Liver (tissue), 9 donors: ENCODE measurements around the gene GLB1L3. TPM values are rescaled to one million over a fixed set of nuclear protein-coding genes. Genes with fewer than 3 reads are reported as not detected.

ENCODE experiments used
- DNase-seq: peaks from one replicate; pipeline ENCODE4 v3.0.0-alpha.2; 2017; ENCODE audit warnings: low spot score
- H3K27ac ChIP-seq, 2 donors: one replicate each; pipeline ENCODE4 v1.7.0; 2013; ENCODE audit warnings: inconsistent platforms in 2 of 2, low read length in 2 of 2, control low read depth in 1 of 2, low read depth in 1 of 2, mild to moderate bottlenecking in 1 of 2
- H3K27me3 ChIP-seq, 4 donors: one replicate each; pipeline versions ENCODE4 v1.6.1 to v1.7.0; 2013; ENCODE audit warnings: low read length in 3 of 4, inconsistent platforms in 1 of 4, mild to moderate bottlenecking in 1 of 4, moderate library complexity in 1 of 4; ENCODE audit not compliant: control insufficient read depth in 4 of 4, insufficient read depth in 4 of 4
- H3K36me3 ChIP-seq, 4 donors: one replicate each; pipeline versions ENCODE4 v1.6.1 to v1.7.0; 2013; ENCODE audit warnings: low read length in 3 of 4, mild to moderate bottlenecking in 3 of 4, low read depth in 1 of 4, moderate library complexity in 1 of 4; ENCODE audit not compliant: control insufficient read depth in 4 of 4, insufficient read depth in 3 of 4
- H3K4me1 ChIP-seq, 4 donors: one replicate each; pipeline versions ENCODE4 v1.6.1 to v1.7.0; 2013; ENCODE audit warnings: low read length in 3 of 4, mild to moderate bottlenecking in 3 of 4, moderate library complexity in 1 of 4; ENCODE audit not compliant: control insufficient read depth in 4 of 4, insufficient read depth in 4 of 4
- H3K4me3 ChIP-seq, 3 donors: one replicate each; pipeline versions ENCODE4 v1.6.1 to v1.7.0; 2013; ENCODE audit warnings: low read length in 3 of 3, control low read depth in 1 of 3, low read depth in 1 of 3, mild to moderate bottlenecking in 1 of 3
- H3K9ac ChIP-seq, 2 donors: one replicate each; pipeline ENCODE4 v1.7.0; 2013; ENCODE audit warnings: low read length in 2 of 2, mild to moderate bottlenecking in 2 of 2, moderate library complexity in 2 of 2, control low read depth in 1 of 2, low read depth in 1 of 2
- H3K9me3 ChIP-seq, 4 donors: one replicate each; pipeline versions ENCODE4 v1.6.1 to v1.7.0; 2013; ENCODE audit warnings: low read length in 3 of 4; ENCODE audit not compliant: control insufficient read depth in 4 of 4
- EGR1 ChIP-seq, 2 donors: IDR thresholded peaks; 2 replicates each; pipeline ENCODE4 v1.6.1; 2016 to 2018; ENCODE audit warnings: antibody characterized with exemption in 2 of 2, low read depth in 2 of 2
- FOXA1 ChIP-seq: IDR thresholded peaks from 2 replicates; pipeline ENCODE4 v1.6.1; 2016; ENCODE audit warnings: antibody characterized with exemption
- FOXA2 ChIP-seq: IDR thresholded peaks from 2 replicates; pipeline ENCODE4 v1.6.1; 2016; ENCODE audit warnings: antibody characterized with exemption
- GABPA ChIP-seq, 2 donors: IDR thresholded peaks in 1 of 2; conservative IDR thresholded peaks in 1 of 2; 2 replicates each; pipeline ENCODE4 v1.6.1; 2016; ENCODE audit warnings: antibody characterized with exemption in 2 of 2, mild to moderate bottlenecking in 1 of 2, moderate library complexity in 1 of 2
- HNF4A ChIP-seq, 2 donors: conservative IDR thresholded peaks; 2 replicates each; pipeline ENCODE4 v1.6.1; 2016; ENCODE audit warnings: antibody characterized with exemption in 2 of 2, mild to moderate bottlenecking in 2 of 2
- HNF4G ChIP-seq: IDR thresholded peaks from 2 replicates; pipeline ENCODE4 v1.6.1; 2016; ENCODE audit warnings: antibody characterized with exemption
- JUND ChIP-seq, 2 donors: IDR thresholded peaks; 2 replicates each; pipeline ENCODE4 v1.6.1; 2016; ENCODE audit warnings: antibody characterized with exemption in 2 of 2
- NR2F2 ChIP-seq: IDR thresholded peaks from 2 replicates; pipeline ENCODE4 v1.6.1; 2016; ENCODE audit warnings: antibody characterized with exemption
- RAD21 ChIP-seq, 2 donors: IDR thresholded peaks; 2 replicates each; pipeline ENCODE4 v1.6.1; 2016; ENCODE audit warnings: antibody characterized with exemption in 2 of 2, mild to moderate bottlenecking in 2 of 2
- SP1 ChIP-seq: IDR thresholded peaks from 2 replicates; pipeline ENCODE4 v1.6.1; 2018; ENCODE audit warnings: antibody characterized with exemption, mild to moderate bottlenecking
- TAF1 ChIP-seq: conservative IDR thresholded peaks from 2 replicates; pipeline ENCODE4 v1.6.1; 2016; ENCODE audit warnings: antibody characterized with exemption, mild to moderate bottlenecking
- YY1 ChIP-seq: IDR thresholded peaks from 2 replicates; pipeline ENCODE4 v1.6.1; 2016; ENCODE audit warnings: antibody characterized with exemption, mild to moderate bottlenecking
- whole genome bisulfite sequencing: extraction: QIAGEN DNeasy Blood & Tissue Kit; methylation state at CpG from one replicate; pipeline ENCODE4 v1.1.7; 2013; 5-methylcytosine and 5-hydroxymethylcytosine counted together
- polyA plus RNA-seq, 2 donors: library from polyadenylated mRNA; stranded (reverse) in 1 of 2; unstranded in 1 of 2; fragments of 200-250 nt in 1 of 2; fragments of >200 nt in 1 of 2; fragmentation: Nextera tagmentation in 1 of 2; extraction: Ambion mirVana in 1 of 2; gene quantifications; one replicate each; pipeline versions ENCODE4 v1.2.1 to v1.2.3, GENCODE V29; 2013 to 2015
- total RNA-seq, 2 donors: library from RNA; depleted of rRNA; stranded (reverse); fragments of >200 nt; gene quantifications; one replicate each; pipeline ENCODE4 v1.2.3, GENCODE V29; 2014
- TF ChIP-seq, protein P1 (sequence below): IDR thresholded peaks from 2 replicates; pipeline ENCODE4 v1.6.1; 2016; ENCODE audit warnings: antibody characterized with exemption
- TF ChIP-seq, protein P2 (sequence below): IDR thresholded peaks from 2 replicates; pipeline ENCODE4 v1.6.1; 2016; ENCODE audit warnings: antibody characterized with exemption, mild to moderate bottlenecking
- TF ChIP-seq, protein P3 (sequence below): fragments of 150-350 bp; IDR thresholded peaks from 2 replicates; pipeline ENCODE4 v1.5.1; 2017; ENCODE audit warnings: improper control_type of control experiment, low read depth, low read length; ENCODE audit not compliant: missing input control
- TF ChIP-seq, protein P4 (sequence below): IDR thresholded peaks from 2 replicates; pipeline ENCODE4 v1.6.1; 2016; ENCODE audit warnings: antibody characterized with exemption
- donor health status: healthy.
- donor health status: healthy.
- donor health status: healthy.
- donor health status: healthy.
- donor health status: healthy.

Gene GLB1L3
- total and polyA plus RNA-seq, 4 donors: 0.08 TPM; not detected in 3

DNA sequence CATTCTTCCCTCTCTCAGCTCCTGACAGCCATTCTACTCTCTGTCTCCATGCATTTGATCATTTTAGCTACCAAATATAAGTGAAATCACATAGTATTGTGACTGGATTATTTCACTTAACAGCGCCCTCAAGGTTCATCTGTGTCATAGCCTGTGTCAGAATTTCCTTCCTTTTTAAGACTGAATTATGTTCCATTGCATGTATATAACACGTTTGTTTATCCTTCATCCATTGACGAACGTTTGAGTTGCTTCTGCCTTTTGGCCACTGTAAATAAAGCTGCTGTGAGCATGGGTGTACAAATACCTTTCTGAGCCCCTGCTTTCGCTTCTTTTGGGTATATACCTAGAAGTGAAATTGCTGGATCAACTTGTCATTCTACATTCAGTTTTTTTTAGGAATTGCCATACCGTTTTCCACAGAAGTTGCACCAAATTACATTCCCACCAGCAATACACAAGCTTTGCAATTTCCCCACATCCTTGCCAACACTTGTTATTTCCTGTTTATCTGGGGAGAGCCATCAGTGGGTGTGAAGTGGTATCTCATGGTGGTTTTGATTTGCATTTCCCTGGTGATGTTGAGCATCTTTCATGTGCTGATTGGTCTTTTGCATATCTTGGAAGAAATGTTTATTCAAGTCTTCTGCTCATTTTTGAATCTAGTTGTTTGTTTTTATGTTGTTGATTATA is 73.1 kb downstream of the GLB1L3 start:
- TF ChIP-seq, protein P1, sequence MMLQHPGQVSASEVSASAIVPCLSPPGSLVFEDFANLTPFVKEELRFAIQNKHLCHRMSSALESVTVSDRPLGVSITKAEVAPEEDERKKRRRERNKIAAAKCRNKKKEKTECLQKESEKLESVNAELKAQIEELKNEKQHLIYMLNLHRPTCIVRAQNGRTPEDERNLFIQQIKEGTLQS: no peak
- TF ChIP-seq EGR1 (IDR thresholded peaks at IDR 0.05; ENCODE audit: low read depth in 2 of 2) (no peak), HNF4G (no peak)
- TF ChIP-seq, protein P2, sequence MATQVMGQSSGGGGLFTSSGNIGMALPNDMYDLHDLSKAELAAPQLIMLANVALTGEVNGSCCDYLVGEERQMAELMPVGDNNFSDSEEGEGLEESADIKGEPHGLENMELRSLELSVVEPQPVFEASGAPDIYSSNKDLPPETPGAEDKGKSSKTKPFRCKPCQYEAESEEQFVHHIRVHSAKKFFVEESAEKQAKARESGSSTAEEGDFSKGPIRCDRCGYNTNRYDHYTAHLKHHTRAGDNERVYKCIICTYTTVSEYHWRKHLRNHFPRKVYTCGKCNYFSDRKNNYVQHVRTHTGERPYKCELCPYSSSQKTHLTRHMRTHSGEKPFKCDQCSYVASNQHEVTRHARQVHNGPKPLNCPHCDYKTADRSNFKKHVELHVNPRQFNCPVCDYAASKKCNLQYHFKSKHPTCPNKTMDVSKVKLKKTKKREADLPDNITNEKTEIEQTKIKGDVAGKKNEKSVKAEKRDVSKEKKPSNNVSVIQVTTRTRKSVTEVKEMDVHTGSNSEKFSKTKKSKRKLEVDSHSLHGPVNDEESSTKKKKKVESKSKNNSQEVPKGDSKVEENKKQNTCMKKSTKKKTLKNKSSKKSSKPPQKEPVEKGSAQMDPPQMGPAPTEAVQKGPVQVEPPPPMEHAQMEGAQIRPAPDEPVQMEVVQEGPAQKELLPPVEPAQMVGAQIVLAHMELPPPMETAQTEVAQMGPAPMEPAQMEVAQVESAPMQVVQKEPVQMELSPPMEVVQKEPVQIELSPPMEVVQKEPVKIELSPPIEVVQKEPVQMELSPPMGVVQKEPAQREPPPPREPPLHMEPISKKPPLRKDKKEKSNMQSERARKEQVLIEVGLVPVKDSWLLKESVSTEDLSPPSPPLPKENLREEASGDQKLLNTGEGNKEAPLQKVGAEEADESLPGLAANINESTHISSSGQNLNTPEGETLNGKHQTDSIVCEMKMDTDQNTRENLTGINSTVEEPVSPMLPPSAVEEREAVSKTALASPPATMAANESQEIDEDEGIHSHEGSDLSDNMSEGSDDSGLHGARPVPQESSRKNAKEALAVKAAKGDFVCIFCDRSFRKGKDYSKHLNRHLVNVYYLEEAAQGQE: no peak
- Histone ChIP-seq H3K36me3 (no peaks in the 10 kb centered on the region), H3K27ac (no peak overlapping the region), H3K4me3 (no peak overlapping the region), H3K9ac (no peak overlapping the region), H3K9me3 (no peaks in the 10 kb centered on the region), H3K27me3 (no peaks in the 10 kb centered on the region), H3K4me1 (no peaks in the 10 kb centered on the region)
- DNase-seq: no peak
- WGBS: 62% methylated on average over 6 of the region's 6 CpGs

DNA sequence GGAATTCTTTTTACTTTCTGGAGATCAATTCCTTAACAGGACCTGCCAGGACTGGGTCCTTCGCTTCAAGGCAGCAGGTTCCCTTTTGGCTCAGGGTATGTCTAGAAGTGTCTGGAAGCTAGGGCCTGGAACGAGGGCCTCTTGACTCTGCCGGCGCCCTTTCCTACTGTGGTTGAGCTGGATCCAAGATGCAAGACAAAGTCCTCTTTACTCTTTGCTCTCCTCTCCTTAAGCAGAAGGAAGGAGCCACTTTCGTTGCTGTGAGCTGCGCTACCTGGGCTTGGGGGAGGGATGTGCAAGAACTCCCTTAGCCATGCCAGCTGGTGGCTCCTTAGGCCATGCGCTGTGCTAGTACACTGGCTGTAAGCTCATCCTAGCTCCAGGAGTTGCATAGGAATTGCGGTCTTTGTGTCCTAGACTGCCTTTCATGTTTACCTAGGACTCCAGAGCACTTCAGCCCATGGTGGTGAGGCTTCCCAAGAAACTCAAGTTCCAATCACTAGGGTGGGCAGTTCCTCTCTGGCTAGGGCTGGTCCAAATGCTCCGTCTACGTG is 73.7 kb downstream of the GLB1L3 start:
- WGBS: 86% methylated on average over 10 of the region's 10 CpGs
- DNase-seq: no peak
- no peak overlapping the region for H3K9ac ChIP-seq

DNA sequence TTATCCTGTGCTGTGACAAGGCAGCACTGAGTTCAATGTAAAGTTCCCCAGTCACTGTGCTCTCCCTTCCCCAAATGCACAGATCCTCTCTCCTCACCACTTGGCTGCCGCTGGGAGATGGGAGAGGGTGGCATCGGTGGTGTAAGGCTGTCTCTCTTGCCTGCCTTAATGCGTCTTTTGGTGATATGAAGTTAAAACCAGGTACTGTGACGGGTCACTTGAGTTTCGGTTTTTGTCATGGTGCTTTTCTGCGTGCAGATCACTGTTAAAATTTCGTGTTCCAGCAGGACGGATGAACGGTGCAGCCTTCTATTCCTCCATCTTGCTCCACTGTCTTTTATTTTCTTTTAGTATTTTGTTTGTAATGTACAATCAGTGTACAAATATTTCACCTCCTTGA is 74.2 kb downstream of the GLB1L3 start:
- WGBS: 92% methylated on average over 9 of the region's 9 CpGs
- H3K36me3 ChIP-seq: no peaks in the 10 kb centered on the region
- H3K27ac ChIP-seq: no peak overlapping the region
- no peak overlapping the region for H3K9ac ChIP-seq
- DNase-seq: no peak
- H3K4me1 ChIP-seq: no peaks in the 10 kb centered on the region
- H3K9me3 ChIP-seq: no peaks in the 10 kb centered on the region
- no peaks in the 10 kb centered on the region for H3K27me3 ChIP-seq
- no peak overlapping the region for H3K4me3 ChIP-seq
- TF ChIP-seq, protein P3, sequence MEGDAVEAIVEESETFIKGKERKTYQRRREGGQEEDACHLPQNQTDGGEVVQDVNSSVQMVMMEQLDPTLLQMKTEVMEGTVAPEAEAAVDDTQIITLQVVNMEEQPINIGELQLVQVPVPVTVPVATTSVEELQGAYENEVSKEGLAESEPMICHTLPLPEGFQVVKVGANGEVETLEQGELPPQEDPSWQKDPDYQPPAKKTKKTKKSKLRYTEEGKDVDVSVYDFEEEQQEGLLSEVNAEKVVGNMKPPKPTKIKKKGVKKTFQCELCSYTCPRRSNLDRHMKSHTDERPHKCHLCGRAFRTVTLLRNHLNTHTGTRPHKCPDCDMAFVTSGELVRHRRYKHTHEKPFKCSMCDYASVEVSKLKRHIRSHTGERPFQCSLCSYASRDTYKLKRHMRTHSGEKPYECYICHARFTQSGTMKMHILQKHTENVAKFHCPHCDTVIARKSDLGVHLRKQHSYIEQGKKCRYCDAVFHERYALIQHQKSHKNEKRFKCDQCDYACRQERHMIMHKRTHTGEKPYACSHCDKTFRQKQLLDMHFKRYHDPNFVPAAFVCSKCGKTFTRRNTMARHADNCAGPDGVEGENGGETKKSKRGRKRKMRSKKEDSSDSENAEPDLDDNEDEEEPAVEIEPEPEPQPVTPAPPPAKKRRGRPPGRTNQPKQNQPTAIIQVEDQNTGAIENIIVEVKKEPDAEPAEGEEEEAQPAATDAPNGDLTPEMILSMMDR: no peak
- TF ChIP-seq, protein P4, sequence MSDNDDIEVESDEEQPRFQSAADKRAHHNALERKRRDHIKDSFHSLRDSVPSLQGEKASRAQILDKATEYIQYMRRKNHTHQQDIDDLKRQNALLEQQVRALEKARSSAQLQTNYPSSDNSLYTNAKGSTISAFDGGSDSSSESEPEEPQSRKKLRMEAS: no peak
- TF ChIP-seq FOXA2 (no peak), GABPA (IDR thresholded peaks at IDR 0.05 in 1 of 2, conservative IDR thresholded peaks at IDR 0.05 in 1 of 2) (no peak), SP1 (no peak), YY1 (no peak), HNF4A (conservative IDR thresholded peaks at IDR 0.05) (no peak), TAF1 (no peak), JUND (IDR thresholded peaks at IDR 0.05) (no peak), RAD21 (IDR thresholded peaks at IDR 0.05) (no peak), FOXA1 (no peak), NR2F2 (no peak)
- TF ChIP-seq, protein P1: no peak
- TF ChIP-seq, protein P2: no peak

More for the DNA sequence above, 73.7 kb downstream of the GLB1L3 start:
- TF ChIP-seq RAD21 (IDR thresholded peaks at IDR 0.05): no peak
- Histone ChIP-seq H3K9me3 (no peaks in the 10 kb centered on the region), H3K4me3 (no peak overlapping the region), H3K36me3 (no peaks in the 10 kb centered on the region), H3K4me1 (no peaks in the 10 kb centered on the region), H3K27me3 (no peaks in the 10 kb centered on the region), H3K27ac (no peak overlapping the region)
